HG03342 (cell line): Measurements from ENCODE around the gene WNT3A.
A peak's percentile ranks its signal among the peaks of the same experiment; 100 is the strongest.

ENCODE experiments used
- ATAC-seq: cut with Tn5 transposase; IDR thresholded peaks from one replicate; pipeline ENCODE4 v1.9.1; 2021; ENCODE audit warnings: mild to moderate bottlenecking, moderate library complexity; ENCODE audit not compliant: unreplicated experiment

The WNT3A gene

DNA sequence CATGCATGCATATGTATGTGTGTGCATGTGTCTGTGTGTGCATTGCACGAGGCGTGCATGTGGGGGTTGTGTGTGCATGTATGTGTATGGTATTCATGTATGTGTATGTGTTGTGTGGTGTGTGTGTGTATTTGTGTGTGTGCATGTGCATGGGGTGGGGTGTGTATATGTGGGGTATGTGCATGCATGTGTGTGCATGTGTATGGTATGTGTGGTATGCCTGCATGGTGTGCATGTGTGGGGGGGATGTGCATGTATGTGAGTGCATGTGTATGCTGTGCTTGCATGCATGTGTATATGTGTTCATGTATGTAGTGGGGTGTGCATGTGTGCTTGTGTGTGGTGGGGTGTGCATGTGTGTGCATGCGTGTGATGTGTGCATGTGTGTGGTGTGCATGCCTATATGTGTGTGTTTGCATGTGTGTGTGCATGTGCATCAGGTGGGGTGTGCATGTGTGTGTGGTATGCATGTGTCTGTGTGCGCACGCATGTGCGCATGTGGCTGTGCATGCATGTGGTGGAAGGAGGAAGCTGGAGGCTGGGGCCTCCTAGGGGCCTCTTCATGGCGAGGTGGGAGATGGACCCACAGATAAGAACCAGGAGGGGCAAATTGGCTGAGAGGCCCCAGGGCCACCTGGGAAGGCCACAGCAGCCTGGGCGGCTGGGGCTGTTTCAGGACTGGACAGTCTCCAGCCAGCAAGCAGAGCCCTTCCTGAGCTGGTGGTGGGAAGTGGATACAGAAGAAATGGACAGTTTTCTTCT is 39.8 kb downstream of the WNT3A start:
- no peak for ATAC-seq

DNA sequence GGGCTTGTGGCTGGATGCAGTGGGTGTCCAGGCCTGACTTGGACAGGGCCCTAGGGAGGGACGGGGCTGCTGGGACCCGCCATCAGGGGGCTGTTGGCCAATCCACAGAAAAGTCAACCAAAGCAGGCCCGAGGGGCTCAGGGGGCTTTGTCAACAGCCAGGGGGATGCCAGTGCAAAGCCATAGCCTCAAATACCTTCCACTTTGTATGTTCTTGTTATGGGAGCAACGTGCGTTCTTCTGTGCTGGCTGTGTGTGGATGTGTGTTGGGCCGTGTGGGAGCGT is 40.3 kb downstream of the WNT3A start:
- no peak for ATAC-seq

DNA sequence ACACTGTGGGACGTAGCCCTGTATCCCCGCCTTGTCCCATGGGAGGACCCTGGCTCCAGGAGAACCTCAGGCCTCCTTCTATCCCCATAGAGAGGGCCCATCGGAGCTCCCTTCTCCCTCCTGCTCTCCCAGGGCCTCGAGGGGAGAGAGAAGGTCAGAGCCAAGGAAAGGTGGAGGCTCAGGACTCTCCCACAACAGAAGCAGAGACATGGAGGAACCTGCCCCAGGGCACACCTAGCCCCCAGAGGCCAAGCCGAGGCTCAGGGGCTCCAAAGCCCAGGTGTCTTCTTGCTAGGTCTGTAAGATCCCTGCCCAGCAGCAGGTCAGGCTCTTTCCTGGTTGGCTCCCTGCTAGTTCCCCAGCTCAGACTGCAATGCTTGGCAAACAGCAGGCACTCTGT is 41.3 kb downstream of the WNT3A start:
- ATAC-seq = no peak

DNA sequence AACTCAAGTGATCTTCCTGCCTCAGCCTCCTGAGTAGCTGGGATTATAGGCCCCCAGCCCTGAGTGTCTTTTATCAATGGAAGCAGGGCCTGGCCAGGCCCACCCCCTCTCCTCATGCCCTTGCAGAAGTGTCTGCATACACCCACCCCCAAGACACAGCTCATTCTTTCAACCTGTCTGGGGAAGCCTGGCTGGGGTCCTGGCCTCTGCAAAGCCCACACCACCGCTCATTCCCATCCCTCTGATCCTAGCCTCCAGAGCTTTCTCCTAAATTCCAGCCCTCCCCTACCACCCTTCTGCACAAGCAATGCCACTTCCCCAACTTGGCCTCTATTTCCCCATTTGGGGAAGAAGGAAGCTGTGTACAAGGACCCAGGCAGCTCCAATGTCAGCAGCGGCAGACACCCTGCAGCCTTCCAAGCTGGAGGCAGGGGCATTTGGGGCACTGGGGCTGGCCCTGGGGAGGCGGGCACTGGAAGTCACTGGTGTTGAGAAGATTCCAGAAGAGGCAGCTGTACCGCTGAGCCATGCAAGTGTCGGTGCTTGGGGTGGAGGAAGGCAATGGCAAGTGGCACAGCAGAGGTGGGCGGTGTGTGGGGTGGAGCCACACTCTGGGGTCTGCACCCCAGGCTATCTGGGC is 42.0 kb downstream of the WNT3A start:
- no peak for ATAC-seq

DNA sequence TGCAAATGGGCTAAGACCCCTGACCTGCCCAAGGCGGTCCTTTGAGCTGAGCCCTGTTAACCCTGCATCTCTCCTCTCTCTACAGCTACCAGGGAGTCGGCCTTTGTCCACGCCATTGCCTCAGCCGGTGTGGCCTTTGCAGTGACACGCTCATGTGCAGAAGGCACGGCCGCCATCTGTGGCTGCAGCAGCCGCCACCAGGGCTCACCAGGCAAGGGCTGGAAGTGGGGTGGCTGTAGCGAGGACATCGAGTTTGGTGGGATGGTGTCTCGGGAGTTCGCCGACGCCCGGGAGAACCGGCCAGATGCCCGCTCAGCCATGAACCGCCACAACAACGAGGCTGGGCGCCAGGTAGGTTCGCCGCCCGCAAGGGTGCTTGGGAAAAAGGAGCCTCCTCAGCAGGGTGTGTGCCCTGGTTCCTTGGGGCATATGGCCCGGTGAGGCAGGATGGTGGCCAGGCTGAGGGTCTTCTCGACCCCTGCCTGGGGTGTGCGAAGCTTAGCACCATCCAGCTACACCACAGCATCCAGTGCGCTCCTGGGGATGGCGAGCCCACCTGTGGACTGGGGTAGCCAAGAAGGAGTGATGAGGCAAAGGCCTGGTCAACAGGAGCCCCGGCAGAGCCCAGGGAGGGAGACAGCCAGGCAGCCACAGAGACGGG is 43.9 kb downstream of the WNT3A start:
- ATAC-seq = no peak

DNA sequence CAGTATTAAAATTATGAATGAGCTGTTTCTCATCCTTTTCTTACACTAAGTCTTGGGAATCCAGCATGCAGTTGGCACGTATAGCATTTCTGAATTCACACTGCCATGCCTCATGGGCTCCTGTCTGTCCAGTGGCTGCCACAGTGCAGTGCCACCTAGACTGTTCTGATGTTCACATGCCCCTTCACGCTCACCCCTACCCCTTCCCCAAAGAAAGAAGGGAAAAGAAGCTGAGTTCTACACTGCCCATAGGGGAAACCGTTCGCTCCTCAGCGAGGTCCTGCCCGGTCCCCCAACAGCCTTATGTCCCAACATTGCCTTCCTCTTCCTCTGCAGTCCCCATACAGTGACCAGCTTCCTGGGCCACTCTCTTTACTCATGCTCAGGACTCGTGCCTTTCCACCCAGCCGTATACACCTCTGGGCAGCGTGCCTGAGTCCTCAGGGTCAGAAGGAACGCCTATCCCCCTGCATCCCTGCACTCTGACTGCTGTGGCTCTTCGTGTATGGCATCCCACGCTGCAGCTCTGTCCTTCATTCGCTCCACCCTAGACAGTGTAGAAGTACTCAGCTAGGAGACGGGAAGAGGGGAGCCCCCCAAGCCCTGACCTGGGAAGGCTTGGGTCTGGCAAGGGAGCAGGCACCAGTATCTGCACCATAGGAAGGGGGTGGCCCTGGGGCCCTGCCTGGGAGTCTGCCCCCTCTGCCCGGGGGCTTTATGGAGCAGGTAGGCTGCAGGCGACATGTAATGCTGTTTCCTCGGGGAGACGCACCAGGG is 51.6 kb downstream of the WNT3A start:
- ATAC-seq = no peak

DNA sequence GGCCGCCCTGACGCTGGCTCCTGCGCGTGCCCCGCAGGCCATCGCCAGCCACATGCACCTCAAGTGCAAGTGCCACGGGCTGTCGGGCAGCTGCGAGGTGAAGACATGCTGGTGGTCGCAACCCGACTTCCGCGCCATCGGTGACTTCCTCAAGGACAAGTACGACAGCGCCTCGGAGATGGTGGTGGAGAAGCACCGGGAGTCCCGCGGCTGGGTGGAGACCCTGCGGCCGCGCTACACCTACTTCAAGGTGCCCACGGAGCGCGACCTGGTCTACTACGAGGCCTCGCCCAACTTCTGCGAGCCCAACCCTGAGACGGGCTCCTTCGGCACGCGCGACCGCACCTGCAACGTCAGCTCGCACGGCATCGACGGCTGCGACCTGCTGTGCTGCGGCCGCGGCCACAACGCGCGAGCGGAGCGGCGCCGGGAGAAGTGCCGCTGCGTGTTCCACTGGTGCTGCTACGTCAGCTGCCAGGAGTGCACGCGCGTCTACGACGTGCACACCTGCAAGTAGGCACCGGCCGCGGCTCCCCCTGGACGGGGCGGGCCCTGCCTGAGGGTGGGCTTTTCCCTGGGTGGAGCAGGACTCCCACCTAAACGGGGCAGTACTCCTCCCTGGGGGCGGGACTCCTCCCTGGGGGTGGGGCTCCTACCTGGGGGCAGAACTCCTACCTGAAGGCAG is 52.3 kb downstream of the WNT3A start:
- ATAC-seq = peak; percentile 21

DNA sequence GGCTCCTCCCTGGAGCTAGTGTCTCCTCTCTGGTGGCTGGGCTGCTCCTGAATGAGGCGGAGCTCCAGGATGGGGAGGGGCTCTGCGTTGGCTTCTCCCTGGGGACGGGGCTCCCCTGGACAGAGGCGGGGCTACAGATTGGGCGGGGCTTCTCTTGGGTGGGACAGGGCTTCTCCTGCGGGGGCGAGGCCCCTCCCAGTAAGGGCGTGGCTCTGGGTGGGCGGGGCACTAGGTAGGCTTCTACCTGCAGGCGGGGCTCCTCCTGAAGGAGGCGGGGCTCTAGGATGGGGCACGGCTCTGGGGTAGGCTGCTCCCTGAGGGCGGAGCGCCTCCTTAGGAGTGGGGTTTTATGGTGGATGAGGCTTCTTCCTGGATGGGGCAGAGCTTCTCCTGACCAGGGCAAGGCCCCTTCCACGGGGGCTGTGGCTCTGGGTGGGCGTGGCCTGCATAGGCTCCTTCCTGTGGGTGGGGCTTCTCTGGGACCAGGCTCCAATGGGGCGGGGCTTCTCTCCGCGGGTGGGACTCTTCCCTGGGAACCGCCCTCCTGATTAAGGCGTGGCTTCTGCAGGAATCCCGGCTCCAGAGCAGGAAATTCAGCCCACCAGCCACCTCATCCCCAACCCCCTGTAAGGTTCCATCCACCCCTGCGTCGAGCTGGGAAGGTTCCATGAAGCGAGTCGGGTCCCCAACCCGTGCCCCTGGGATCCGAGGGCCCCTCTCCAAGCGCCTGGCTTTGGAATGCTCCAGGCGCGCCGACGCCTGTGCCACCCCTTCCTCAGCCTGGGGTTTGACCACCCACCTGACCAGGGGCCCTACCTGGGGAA is 53.0 kb downstream of the WNT3A start:
- peak; percentile 45 for ATAC-seq

DNA sequence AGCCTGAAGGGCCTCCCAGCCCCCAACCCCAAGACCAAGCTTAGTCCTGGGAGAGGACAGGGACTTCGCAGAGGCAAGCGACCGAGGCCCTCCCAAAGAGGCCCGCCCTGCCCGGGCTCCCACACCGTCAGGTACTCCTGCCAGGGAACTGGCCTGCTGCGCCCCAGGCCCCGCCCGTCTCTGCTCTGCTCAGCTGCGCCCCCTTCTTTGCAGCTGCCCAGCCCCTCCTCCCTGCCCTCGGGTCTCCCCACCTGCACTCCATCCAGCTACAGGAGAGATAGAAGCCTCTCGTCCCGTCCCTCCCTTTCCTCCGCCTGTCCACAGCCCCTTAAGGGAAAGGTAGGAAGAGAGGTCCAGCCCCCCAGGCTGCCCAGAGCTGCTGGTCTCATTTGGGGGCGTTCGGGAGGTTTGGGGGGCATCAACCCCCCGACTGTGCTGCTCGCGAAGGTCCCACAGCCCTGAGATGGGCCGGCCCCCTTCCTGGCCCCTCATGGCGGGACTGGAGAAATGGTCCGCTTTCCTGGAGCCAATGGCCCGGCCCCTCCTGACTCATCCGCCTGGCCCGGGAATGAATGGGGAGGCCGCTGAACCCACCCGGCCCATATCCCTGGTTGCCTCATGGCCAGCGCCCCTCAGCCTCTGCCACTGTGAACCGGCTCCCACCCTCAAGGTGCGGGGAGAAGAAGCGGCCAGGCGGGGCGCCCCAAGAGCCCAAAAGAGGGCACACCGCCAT is 53.8 kb downstream of the WNT3A start:
- ATAC-seq = no peak

DNA sequence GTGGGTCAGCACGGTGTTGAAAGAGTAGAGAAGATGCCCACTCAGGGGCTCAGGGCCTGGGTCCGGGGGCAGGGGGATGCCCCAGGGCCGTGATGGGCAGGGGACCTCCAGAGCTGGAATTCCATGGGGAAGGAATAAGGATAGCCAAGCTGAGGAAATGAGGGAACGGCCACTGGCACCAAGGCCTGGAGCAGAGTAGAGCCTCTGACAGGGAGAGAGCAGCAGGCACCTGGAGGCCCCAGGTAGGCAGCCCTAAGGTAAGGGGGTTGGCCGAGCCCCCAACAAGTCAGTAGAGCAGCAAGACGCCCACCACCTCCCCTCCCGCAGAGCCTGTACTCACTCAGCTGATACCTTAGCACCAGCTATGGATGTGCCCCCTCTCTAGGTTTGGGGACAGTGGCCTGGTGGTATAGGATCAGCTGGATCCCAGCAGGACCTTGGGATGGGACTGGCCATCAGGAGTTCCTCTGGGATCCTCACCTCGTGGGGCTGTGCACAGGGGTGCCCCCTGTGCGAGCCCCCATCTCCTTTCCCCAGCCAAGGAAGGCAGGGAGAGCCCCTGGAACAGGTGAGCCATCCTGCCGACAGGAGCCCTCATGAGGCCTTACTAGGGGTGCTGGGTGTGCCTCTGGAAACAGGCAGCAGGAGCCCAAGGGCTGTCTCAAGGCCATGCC is 54.8 kb downstream of the WNT3A start:
- ATAC-seq = no peak

DNA sequence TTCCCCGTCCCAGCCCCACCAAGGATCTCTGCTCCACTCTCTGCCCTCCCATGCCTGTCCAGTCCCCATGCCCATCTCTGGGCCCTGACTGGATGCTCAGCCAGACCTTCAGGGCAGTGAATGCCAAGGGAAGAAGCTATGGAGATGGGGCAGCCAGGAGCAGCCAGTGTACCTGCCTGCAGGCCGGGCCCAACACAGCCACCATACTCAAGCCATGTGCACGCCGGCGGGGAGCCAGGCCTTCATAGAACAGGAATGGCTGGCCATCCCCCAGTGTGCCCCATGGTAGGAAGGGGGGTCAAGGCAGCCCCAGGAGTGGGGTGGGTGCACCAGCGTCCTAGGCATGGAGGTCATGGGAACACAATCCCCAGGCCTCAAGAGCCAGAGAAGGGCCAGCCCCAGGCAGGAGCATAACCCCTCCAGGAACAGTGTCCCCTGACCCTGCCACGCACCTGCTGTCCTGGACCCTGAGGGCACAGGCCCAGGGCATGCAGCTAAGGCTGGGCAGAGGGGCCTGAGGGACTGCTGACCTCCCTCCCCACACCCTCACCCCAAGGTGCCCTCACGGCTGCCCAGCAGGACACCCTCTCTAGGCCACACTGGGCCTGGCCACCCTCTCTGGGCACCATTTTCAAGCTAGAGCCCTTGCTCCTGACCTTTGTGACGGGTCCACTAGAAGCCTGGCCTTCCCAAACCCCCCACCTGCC is 55.4 kb downstream of the WNT3A start:
- ATAC-seq = no peak

DNA sequence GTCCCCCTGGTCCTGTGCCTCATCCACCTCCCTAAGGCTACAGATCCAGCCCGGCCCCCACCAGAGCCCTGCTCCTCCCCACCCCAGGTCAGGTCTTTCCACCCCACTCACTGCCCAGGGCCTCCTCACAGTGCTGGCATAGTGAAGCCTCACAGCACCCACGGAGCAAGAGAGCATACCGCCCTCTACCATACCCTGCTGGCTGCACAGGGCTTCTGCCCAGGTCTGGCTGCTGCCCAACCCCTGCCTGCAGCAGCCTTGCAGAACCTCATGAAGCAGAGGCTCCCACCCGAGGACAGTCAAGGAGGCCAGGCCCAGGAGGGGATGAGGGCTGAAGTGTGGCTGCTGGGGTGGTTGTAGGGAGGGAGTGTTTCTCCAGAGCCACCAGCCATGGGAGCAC is 56.0 kb downstream of the WNT3A start:
- ATAC-seq = no peak

DNA sequence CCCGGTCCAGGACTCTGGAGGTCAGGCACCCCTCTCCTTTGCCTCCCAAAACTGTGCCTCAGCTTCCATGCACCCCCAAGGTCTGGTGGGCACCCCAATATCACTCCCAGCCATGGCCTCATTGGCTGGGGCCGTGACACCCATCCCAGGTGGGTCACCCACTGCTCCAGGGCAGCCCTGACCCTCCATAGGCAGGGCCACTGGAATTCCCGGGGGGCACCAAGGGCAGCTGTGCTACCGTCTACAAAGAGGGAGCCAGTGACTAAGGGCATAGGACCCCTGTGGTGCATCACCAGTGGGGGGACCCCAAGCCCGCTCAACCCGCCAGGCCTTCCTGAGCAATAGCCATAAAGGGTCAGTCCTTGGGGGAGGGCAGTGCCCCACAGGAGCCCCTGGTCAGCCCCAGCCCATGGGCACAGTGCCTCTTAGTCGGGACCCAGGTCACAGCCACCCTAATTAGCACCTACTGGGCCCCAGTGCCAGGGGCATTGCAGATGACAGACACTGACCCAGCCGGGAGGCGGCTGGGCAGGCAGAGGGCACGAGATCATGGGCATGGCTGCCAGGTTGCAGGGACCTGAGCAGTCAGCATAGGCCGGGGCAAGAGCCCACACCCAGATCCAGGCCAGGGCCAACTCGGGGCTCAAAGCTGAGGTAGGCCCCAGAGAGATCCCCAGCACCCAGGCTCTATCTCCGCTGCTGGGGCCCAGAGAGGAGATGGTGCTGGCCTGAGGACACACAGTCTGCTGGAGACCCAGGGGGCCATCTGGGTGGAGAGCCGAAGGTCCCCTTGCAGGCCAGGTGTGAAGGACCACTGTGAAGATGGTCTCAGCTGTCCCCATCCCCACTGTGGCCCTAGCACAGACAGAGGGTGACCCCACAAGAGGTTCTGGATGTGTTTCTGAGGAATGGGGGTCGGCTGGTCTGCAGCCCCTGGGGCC is 56.7 kb downstream of the WNT3A start:
- ATAC-seq = no peak

DNA sequence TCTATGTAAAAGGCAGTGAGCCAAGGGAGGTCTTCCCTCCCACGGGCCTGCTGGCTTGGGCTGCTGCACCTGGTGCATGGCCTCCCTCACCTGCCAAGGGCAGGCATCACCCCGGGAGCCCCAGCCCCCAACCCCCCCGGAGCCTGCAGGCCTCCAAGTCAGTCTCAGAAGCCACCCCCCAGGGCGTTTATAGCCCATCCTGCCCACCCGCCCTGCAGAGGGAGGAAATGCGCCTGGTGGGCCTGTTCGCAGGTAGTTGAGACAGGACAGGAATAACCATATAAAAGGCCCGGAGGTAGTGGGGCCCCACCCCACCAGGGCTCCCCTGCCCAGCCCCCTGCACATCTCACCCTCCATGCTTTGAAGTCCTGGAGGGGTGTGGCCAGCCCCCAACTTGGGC is 57.5 kb downstream of the WNT3A start:
- ATAC-seq = no peak

DNA sequence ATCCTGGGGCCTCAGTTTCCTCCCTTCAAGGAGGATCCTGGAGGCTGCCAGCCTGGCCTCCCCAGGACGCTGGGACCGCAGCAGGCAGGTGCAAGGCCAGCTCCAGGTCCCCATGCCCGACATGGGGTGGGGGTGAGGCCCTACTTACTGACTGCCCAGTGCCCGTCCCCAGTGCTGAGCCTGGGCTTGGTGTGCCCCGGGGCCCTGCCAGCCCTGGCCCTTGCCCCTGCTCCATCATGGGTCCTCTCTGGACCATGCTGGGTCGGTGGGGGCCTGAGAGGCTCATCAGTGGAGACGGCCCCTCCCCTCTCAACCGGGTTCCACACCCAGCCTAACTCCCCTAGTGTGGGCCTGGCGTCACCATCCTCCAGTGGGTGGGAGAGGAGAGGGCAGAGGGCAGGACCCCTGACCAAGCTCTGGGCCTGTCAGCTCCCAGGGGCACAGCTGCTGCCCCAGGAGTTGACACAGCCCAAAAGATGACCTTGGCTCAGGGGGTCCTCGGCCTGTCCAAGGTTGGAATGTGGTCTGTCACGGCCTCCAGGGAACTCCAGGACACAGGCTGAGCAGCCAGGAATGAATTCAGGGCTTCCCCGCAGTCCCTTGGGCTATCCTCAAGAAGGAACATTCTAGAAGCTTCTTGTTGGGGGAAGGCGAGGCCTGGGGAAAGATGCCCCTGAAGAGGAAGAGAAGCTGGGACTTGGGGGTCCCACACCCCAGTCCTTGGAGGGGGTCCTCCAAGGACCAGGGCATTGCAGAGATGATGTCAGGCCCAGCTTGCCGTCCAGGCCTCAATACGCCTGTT is 58.1 kb downstream of the WNT3A start:
- ATAC-seq = no peak

DNA sequence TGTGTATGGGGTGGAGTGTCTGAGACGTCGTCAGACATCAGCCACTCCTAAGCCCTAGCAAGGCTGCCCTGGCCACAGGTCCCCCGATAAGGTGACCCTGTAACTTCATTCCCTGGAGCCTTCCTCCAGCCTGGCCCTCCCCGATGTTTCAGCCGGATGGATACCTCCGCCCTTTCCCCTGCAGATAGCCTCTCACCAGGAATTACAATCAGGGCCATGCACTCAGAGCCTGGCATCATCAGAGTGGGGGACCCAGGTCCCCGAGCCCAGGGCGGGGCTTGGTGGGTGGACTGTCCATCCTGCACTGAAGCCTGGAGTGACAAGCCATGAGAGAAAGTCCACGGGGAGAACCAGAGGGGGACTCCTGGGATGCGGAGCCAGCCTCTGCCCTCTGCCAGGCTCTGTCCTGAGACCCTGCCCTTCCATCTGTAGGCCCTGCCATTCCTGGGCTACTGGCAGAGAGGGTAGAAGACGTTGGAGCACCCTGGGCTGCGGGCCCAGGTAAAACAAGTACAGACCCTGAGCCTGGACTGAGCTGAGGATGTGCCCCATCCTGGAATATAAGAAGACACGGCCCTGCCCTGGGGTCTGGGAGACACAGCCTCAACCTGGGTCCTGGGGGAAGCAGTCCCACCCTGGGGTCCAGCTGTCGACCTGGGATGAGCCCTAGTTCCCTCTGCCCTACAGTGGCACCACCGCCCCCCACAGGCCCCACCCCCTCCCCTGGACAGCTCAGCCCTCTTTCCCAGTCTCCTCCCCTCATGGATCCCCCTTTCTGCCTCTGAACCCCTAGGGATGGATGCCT is 58.9 kb downstream of the WNT3A start:
- ATAC-seq = no peak
